ENCODE results near the gene VEPH1.
A peak's percentile ranks its signal among the peaks of the same experiment; 100 is the strongest.

Gene VEPH1

GRCh38 chr3:157523814-157524213 is 20.6 kb upstream of the VEPH1 start:
- no peak for DNase-seq (ENCODE audit: low read depth, low spot score)

GRCh38 chr3:157522648-157523047 is 19.4 kb upstream of the VEPH1 start:
- DNase-seq (ENCODE audit: low read depth, low spot score) = no peak

GRCh38 chr3:157520485-157521150 is 17.4 kb upstream of the VEPH1 start:
- DNase-seq (ENCODE audit: low read depth, low spot score) = no peak

- no peak for DNase-seq (ENCODE audit: low read depth, low spot score)
Measured at GRCh38 chr3:157518881-157519280, 15.7 kb upstream of the VEPH1 start.

GRCh38 chr3:157516928-157517327 is 13.7 kb upstream of the VEPH1 start:
- DNase-seq (ENCODE audit: low read depth, low spot score) = no peak

GRCh38 chr3:157515398-157515797 is 12.2 kb upstream of the VEPH1 start:
- no peak for DNase-seq (ENCODE audit: low read depth, low spot score)

GRCh38 chr3:157514371-157514895 is 11.2 kb upstream of the VEPH1 start:
- DNase-seq (ENCODE audit: low read depth, low spot score) = no peak

- no peak for DNase-seq (ENCODE audit: low read depth, low spot score)
Measured at GRCh38 chr3:157513585-157513984, 10.4 kb upstream of the VEPH1 start.

- no peak for DNase-seq (ENCODE audit: low read depth, low spot score)
Measured at GRCh38 chr3:157512534-157512933, 9.3 kb upstream of the VEPH1 start.

GRCh38 chr3:157508461-157508860 is 5.2 kb upstream of the VEPH1 start:
- no peak for DNase-seq (ENCODE audit: low read depth, low spot score)

- DNase-seq (ENCODE audit: low read depth, low spot score) = no peak
Measured at GRCh38 chr3:157501863-157502262, 1.4 kb downstream of the VEPH1 start.

- DNase-seq (ENCODE audit: low read depth, low spot score) = no peak
Measured at GRCh38 chr3:157500232-157500631, 3.0 kb downstream of the VEPH1 start.

GRCh38 chr3:157499342-157499963 is 3.8 kb downstream of the VEPH1 start:
- DNase-seq (ENCODE audit: low read depth, low spot score) = peak; percentile 83

- DNase-seq (ENCODE audit: low read depth, low spot score) = no peak
Measured at GRCh38 chr3:157498371-157498770, 4.8 kb downstream of the VEPH1 start.

GRCh38 chr3:157495846-157496245 is 7.4 kb downstream of the VEPH1 start:
- no peak for DNase-seq (ENCODE audit: low read depth, low spot score)

- no peak for DNase-seq (ENCODE audit: low read depth, low spot score)
Measured at GRCh38 chr3:157494581-157495281, 8.5 kb downstream of the VEPH1 start.

- DNase-seq (ENCODE audit: low read depth, low spot score) = no peak
Measured at GRCh38 chr3:157493627-157494550, 9.3 kb downstream of the VEPH1 start.

- no peak for DNase-seq (ENCODE audit: low read depth, low spot score)
Measured at GRCh38 chr3:157491136-157491535, 12.1 kb downstream of the VEPH1 start.

GRCh38 chr3:157488144-157488543 is 15.1 kb downstream of the VEPH1 start:
- no peak for DNase-seq (ENCODE audit: low read depth, low spot score)

- DNase-seq (ENCODE audit: low read depth, low spot score) = no peak
Measured at GRCh38 chr3:157487339-157487738, 15.9 kb downstream of the VEPH1 start.

- DNase-seq (ENCODE audit: low read depth, low spot score) = no peak
Measured at GRCh38 chr3:157479464-157480243, 23.6 kb downstream of the VEPH1 start.

Measured in iPS DF 19.7 (cell line).